Islet precursor cell (in vitro differentiated cells): Measurements from ENCODE around the gene PTPRU.

Experiments used
- DNase-seq: peaks from one replicate; pipeline ENCODE4 v3.0.0-alpha.2; 2018

PTPRU gene

GRCh38 chr1:29342351-29342750 is 106.0 kb downstream of the PTPRU start:
- DNase-seq = no peak

- DNase-seq = no peak
These were observed 106.7 kb downstream of the PTPRU start for GRCh38 chr1:29342983-29343382.

GRCh38 chr1:29343476-29343875 is 107.2 kb downstream of the PTPRU start:
- no peak for DNase-seq

GRCh38 chr1:29343908-29344307 is 107.6 kb downstream of the PTPRU start:
- DNase-seq = no peak

DNA sequence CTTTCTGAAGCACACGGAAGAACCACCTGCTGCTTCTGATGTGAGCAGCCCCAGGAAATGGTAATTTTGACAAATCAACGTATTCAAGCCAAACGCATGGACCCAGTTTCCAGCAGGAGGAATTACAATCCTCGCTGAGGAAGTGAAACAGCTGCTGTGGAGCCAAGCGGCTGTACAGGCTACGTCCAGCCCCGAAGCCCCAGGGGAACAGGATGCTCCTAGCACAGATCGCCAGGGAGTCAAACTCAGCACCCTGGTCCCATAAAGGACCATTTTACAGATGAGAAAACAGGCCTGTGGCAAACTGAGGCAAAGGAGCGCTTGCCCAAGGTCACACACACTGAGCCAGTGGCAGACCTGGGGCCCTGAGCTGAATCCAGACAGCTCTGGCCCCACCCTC is 108.0 kb downstream of the PTPRU start:
- DNase-seq = no peak

- DNase-seq = no peak
These were observed 110.3 kb downstream of the PTPRU start for GRCh38 chr1:29346576-29346975.

- no peak for DNase-seq
These were observed 113.7 kb downstream of the PTPRU start for GRCh38 chr1:29349871-29350491.

DNA sequence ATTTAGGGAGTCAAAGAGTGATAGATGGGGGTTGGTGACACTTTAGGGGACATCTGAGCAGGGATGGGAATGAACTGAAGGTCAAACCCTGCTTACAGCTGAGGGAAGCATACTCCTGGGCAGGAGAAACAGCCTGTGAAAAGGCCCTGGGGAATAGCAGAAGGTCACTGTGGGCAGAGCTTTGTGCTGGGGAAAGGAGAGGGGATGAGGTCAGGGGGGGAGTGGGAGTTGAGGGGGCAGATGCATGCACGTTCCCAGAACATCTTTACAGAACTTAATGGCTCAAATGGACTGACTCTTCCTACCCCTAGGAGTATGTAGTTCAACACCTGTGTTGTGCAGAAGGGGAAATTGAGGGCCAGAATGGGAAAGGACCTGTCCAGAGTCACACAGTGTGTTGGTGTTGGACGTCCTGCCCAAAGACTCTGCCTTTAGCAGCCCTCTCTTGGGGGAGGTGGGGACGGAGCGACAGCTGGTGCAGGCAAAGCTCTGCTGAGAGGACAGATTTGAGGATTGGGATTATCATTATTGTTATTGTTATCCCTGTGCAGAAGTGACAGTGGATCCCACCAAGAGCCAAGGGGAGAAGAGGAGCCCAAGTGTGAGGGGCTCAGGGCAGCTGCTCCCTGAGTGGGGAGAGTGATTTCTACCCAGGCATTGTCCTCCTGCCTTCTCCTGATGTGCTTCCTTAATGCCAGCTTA is 116.5 kb downstream of the PTPRU start:
- peak; percentile 11 for DNase-seq

DNA sequence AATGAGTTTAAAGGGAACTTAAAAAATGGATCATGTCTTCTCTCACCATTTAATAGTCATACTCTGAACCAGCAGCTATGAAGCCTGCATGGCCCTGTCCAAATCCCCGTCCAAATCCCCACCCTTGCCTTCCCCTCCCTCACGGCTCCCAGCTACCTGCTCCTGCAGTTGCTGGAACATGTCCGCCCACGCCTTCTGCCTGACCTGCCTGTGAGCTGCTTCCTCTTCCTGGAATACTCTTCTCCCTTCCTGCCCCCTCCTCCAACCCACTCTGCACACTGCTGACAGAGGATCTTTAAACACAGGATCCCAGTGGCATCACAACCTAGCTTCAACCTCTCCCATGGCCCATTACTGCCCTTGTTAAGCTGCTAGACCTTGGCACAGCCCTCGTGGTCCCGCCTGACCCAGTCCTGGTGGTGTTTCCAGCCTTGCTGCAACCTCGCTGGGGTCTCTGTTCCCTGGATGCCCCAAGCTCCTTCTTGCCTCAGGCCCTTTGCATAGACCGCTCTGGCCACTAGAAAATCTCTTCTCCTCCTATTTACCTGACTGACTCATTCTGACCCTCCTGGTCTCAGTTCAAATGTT is 118.3 kb downstream of the PTPRU start:
- DNase-seq = peak; percentile 51

DNA sequence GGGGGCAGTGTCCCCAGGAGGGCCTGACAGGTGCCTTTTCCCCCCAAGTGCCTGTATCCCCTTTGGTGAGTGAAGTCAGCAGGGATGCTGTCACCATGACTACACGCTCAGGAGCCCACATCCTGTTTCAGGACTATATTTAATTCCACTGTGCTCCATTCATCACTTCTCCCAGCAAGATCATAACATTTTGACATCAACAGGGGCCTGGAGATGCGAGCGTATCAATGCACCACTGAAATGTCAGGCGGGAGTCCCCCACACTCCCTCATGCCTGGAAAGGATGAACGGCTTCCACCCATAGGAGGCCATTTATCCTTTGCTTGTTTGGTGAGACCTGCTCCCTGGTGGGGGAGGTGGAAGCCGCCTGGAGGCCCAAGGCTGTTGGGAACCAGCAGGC is 119.1 kb downstream of the PTPRU start:
- DNase-seq = no peak

DNA sequence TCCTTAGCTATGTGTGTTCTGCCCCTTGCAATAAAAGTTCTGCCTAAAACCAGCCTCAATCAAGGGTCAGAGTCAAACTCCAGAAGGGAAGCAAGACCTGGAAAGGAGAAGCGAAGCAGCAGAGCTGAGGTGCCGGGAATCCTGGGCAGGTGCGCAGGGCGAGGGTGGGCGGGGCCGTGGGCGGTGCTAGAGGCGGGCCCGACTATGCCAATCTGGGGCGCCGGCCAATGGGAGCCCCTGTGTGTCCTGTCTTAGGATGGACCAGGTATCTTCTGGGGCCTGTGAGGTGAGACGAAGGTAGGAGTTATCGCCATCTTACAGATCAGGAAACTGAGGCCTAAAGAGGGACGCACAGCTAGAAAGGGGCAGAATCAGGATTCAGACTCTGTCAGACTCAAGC is 120.3 kb downstream of the PTPRU start:
- peak; percentile 50 for DNase-seq

- peak; percentile 32 for DNase-seq
These were observed 121.1 kb downstream of the PTPRU start for GRCh38 chr1:29357452-29357851.

DNA sequence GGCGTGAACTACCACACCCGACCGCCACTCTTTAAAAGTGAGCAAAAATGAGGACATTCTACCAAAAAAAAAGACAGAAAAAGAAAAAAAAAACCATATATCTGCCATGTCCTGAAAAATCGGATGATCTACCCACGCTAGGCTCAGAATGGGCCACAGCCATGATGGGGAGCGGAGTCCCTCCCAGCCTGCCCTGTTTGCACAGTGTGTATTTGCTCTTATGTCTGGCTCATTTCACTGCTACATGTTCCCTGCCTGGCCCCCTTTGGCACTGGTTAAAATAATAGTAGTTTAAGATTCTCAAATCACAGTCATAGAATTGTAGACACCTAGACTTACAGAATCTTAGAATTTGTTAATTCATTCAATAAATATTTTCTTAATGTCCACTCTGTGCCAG is 121.9 kb downstream of the PTPRU start:
- DNase-seq = peak; percentile 12

GRCh38 chr1:29360768-29361167 is 124.4 kb downstream of the PTPRU start:
- peak; percentile 7 for DNase-seq

- peak; percentile 22 for DNase-seq
These were observed 125.4 kb downstream of the PTPRU start for GRCh38 chr1:29361686-29362085.

- DNase-seq = peak; percentile 38
These were observed 125.8 kb downstream of the PTPRU start for GRCh38 chr1:29362116-29362515.

DNA sequence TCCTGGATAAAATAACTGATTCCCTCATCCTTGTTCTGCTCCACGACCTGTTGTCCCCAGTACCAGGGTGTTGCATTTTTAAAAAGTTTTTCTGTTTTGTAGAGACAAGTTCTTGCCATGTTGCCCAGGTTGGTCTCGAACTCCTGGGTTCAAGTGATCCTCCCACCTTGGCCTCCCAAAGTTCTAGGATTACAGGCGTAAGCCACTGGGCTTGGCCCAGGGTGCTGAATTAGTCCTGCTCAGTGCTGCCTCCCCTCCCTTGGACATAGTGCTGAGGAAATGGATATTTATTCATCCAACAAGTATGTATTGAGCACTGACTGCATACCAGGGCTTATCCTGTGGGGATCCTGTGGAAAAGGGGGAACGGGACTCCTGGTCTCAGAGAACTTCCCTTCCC is 126.4 kb downstream of the PTPRU start:
- DNase-seq = peak; percentile 44

- peak; percentile 32 for DNase-seq
These were observed 127.2 kb downstream of the PTPRU start for GRCh38 chr1:29363536-29363935.

DNA sequence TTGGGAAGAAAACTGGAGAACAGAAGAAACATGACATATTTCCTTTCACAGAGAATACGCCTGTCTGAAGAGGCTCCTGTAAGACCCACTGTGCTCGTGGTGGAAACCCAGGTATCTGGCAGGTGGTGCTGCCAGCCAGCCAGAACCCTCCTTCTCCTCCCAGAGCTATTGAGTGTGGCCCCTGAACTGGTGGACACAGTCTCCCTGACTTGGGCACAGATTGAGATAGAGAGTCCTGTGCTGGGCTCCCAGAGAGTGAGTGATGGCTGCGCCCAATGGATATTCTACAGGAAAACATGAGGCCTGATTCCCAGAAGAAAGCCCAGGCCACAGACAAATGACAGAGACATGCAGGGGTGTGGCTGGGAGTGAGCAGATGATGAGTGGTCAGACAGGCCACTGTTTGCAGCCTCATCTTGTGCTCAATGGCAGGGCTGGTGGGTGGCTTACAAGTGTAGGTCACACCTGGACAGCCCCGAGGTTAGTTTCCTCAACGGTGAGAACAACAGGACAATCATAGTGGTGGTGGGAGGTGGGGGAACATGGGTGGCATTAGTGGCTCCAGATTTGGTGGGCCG is 127.9 kb downstream of the PTPRU start:
- peak; percentile 38 for DNase-seq

DNA sequence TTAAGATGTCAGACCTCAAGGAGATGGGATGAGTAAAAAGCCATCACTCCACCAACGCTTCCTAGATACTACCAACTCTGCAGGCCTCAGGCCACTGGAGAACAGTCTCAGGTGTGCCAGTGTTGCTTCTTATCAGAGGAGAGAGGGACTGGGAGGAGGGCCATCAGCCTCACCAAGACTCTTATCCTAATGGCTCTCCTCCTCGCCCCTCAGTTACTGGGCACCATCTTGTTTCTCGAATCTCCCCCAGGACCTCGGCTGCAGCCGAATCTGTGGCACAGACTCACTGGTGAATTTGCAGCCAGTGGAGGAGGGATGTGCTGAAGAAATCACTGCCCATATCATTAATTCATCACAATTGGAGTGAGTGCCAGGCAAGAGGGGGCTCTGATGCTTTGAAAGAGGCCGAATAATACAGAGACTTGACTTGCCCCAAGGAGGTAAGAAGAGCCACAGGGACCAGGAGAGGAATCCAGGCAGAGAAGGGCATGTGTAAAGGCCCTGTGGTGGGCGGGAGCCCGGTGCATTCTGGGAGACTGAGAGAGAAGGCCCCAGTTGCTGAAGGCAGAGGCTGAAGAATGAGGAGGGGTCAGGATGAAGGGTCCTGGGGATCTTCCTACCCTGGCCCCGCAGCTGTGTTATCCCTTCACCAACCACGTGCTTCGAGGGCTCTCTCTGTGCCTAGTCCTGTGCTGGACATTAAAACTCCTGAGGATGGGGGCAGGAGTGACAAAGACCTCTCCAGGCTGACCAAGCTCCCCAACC is 129.8 kb downstream of the PTPRU start:
- peak; percentile 27 for DNase-seq

DNA sequence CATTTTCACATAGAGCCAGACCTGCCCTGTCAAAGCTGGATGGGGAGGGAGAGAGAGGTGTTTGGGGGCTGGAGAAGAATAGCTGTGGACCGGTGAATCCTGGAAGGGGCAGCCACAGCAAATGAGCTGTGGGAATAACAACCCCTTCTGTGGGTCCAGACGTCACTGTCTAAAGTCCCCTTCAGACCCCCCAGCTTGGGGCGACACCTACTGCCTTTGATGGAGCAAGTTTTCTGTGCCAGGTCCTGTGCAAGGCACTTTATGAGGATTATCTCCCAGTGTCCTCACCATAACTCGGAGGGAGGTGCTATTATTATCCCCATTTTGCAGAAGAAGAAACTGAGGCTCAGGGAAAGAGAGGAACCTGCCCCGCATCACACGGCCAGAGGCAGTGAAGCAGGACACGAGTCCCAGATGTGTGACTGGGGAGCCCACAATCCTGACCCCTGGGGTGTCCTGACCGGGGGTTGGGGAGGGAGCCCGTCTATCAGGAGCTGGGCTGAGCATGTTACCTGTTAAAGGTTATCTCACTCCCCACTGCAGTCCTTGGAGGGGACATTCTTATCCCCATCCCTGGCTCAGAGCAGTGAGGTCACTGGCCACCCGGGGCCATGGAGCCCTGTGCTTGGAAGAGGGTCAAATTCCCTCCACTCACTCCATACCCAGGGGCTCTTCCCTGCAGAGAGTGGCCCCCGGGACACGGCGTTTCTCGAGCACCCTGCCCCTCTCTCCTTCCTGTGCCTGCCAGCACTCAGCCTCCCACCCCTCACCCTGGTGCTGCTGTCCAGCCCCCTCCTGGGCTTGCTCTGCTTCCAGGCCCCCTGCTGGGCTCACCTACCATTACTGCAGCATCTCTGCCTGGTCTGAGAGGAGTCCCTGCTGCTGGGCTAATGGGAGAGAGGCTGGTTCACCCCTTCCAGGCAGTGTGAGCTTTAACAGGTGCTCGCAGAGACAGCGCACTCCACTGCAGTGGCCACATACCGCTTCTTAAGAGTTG is 132.9 kb downstream of the PTPRU start:
- peak; percentile 62 for DNase-seq

DNA sequence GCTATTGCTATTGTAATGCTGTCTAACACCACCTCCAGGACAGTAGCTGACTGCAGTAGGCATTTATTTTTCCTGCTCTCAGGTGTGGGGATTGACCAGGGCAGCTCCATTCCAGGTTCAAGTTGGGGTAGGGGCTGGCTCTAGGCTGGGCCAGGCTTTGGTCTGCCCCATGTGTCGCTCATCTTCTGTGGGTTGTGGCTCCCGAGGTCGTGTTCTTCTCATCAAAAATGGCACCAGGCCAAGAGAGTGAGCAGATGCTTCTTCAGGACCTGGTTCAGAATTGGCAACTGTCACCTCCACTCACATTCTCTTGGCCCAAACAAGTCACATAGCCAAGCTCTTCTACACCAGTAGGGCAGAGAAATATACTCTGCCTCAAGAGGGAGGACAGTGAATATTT is 133.7 kb downstream of the PTPRU start:
- DNase-seq = no peak
